DOHH2 (cell line): ENCODE measurements around the gene COA8.

Source experiments
- H3F3A ChIP-seq: fragments of 200-600 bp; sonication (generic), shearing (Covaris generic); 2 replicates; pipeline ENCODE4 v1.6.0; 2016; ENCODE audit warnings: antibody characterized with exemption, mild to moderate bottlenecking; ENCODE audit not compliant: control insufficient read depth, insufficient read depth
- H3K27ac ChIP-seq: fragments of 200-600 bp; sonication (generic); 2 replicates; pipeline ENCODE4 v1.5.1; 2014; ENCODE audit warnings: low read depth, mild to moderate bottlenecking, low read length, moderate library complexity
- H3K27me3 ChIP-seq: fragments of 200-600 bp; sonication (generic); 2 replicates; pipeline ENCODE4 v1.6.1; 2014; ENCODE audit warnings: mild to moderate bottlenecking, low read length, mixed read lengths; ENCODE audit not compliant: control insufficient read depth
- H3K36me3 ChIP-seq: fragments of 200-600 bp; sonication (generic); 2 replicates; pipeline ENCODE4 v1.6.1; 2014; ENCODE audit warnings: mild to moderate bottlenecking, low read length, moderate library complexity, mixed read lengths; ENCODE audit not compliant: control insufficient read depth
- H3K4me1 ChIP-seq: fragments of 200-600 bp; sonication (generic); 2 replicates; pipeline ENCODE4 v1.6.1; 2014; ENCODE audit warnings: mild to moderate bottlenecking, low read length, mixed read lengths; ENCODE audit not compliant: control insufficient read depth
- H3K4me2 ChIP-seq: fragments of 200-600 bp; sonication (generic); 2 replicates; pipeline ENCODE4 v1.6.0; 2014; ENCODE audit warnings: mild to moderate bottlenecking, low read length, moderate library complexity
- H3K4me3 ChIP-seq: fragments of 200-600 bp; sonication (generic); 2 replicates; pipeline ENCODE4 v1.5.1; 2014; ENCODE audit warnings: mild to moderate bottlenecking, low read length, mixed read lengths
- H3K79me2 ChIP-seq: fragments of 200-600 bp; sonication (generic); 2 replicates; pipeline ENCODE4 v1.6.1; 2014; ENCODE audit warnings: mild to moderate bottlenecking, low read length, mixed read lengths; ENCODE audit not compliant: control insufficient read depth
- H3K9me2 ChIP-seq: fragments of 200-600 bp; sonication (generic); replicated peaks from 2 replicates; pipeline ENCODE4 v1.6.1; 2014; ENCODE audit warnings: mild to moderate bottlenecking, low read length, mixed read lengths; ENCODE audit not compliant: control insufficient read depth
- H3K9me3 ChIP-seq: fragments of 200-600 bp; sonication (generic); 2 replicates; pipeline ENCODE4 v1.6.1; 2014; ENCODE audit warnings: antibody characterized with exemption, low read length, mixed read lengths; ENCODE audit not compliant: control insufficient read depth, insufficient read depth
- H4K20me1 ChIP-seq: fragments of 200-600 bp; sonication (generic); 2 replicates; pipeline ENCODE4 v1.6.0; 2014; ENCODE audit warnings: low read depth, mild to moderate bottlenecking, antibody characterized with exemption, low read length, moderate library complexity; ENCODE audit not compliant: control insufficient read depth, insufficient read depth
- CTCF ChIP-seq: fragments of 200-600 bp; sonication (generic); IDR thresholded peaks from one replicate; pipeline ENCODE4 v1.5.1; 2014; ENCODE audit warnings: antibody characterized with exemption, mild to moderate bottlenecking, low read depth, low read length; ENCODE audit not compliant: poor library complexity, severe bottlenecking
- EZH2phosphoT487 ChIP-seq: fragments of 200-600 bp; sonication (generic); IDR thresholded peaks from 2 replicates; pipeline ENCODE4 v1.6.1; 2017; ENCODE audit warnings: borderline replicate concordance, mild to moderate bottlenecking, antibody characterized with exemption, low read length, moderate library complexity, mixed read lengths

Gene COA8

DNA sequence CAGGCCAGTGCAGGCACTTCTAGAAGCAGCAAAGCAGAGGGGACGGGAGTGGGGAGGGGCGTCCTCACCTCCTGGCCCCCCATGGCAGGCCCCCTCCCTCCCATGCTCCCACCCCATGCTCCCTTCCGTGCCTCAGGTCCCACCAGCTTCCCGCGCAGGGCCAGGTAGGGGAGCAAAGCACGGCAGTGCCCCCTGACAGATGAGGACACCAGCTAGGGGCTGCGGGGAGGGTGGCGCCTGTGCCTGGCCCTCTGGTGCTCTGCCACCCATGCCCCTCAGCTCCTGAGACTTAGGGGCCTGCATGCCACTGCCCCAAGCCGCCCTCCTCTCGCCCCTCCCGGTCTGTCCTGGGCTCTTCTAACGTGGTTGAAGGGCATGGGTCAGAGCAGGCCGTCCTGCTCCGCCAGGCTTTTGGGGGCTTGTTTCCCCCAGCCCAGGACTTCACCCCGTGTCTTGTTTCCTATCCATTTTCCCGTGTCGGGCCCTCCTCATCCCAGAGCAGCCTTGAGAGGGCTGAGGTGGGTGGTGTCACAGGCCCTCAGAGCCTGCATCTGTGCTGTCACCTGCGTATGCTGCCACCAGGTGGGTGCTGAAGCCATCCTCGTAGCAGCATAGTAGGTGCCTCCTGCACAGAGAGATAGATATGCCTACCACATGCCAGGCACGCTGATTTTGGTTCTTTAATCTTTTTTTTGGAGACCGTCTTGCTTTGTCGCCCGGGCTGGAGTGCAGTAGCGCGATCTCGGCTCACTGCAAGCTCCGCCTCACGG, 23.5 kb upstream of the COA8 start:
- Histone ChIP-seq H4K20me1 (no peaks in the 10 kb centered on the region), H3K79me2 (no peaks in the 10 kb centered on the region), H3K4me2 (no peak overlapping the region), H3K36me3 (peaks cover 5% of the 10 kb centered on the region; the same call in 1 of the 2 replicates), H3K9me2 (no peaks in the 10 kb centered on the region), H3K4me3 (no peak overlapping the region), H3K27ac (no peak overlapping the region), H3F3A (no peaks in the 10 kb centered on the region), H3K4me1 (no peaks in the 10 kb centered on the region), H3K27me3 (peaks cover 4% of the 10 kb centered on the region), H3K9me3 (no peaks in the 10 kb centered on the region)
- no peak for TF ChIP-seq EZH2phosphoT487
- no peak for TF ChIP-seq CTCF

DNA sequence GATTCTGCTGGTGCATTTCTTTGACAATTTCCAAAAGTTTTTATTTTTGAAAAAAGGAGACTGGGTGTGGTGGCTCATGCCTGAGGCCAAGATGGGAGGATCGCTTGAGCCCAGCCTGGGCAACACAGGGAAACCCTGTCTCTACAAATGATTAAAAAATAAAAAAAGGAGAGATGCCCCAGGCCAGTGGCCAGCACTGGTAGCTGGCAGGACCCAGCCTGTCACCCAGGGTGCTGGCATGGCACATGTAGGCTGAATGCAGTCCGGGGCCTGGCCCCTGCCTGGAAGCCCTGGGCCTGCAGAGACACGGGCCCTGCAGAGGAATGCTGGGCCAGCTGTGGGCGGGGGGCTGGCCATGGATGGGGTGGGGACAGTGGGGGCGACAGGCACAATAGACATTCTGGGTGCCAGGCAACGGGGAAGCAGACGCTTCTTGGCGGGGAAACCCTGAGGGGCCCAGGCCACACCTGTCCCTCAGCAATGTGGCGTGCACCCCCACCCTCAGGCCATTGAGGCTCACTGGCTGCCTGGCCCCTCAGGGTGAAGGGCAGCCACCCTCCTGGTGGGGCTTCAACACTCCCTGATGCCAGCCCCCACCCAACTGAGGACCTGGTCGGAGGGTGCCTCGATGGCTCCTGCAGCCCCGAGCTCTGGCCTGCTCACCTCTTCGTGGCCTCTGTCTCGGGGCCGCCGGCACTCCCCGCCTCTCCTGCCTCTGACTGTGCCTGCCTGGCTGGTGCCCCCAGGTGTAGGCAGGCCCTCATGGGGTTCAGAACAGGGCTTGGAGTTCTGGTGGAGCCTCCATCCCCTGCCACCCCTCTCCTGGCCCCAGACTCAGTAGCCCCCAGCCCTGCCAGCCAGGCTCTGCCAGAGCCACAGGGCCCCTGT, 21.7 kb upstream of the COA8 start:
- H3K36me3 ChIP-seq: no peaks in the 10 kb centered on the region
- H3K9me3 ChIP-seq: no peaks in the 10 kb centered on the region
- H3K9me2 ChIP-seq: no peaks in the 10 kb centered on the region
- H4K20me1 ChIP-seq: no peaks in the 10 kb centered on the region
- H3K79me2 ChIP-seq: no peaks in the 10 kb centered on the region
- no peaks in the 10 kb centered on the region for H3K4me1 ChIP-seq
- peaks cover 4% of the 10 kb centered on the region for H3K27me3 ChIP-seq
- no peak overlapping the region for H3K4me3 ChIP-seq
- no peaks in the 10 kb centered on the region for H3F3A ChIP-seq
- H3K4me2 ChIP-seq: no peak overlapping the region
- TF ChIP-seq CTCF (no peak), EZH2phosphoT487 (no peak)
- H3K27ac ChIP-seq: no peak overlapping the region

GRCh38 chr14:103541709-103542604, 20.8 kb upstream of the COA8 start:
- no peak overlapping the region for H3K4me2 ChIP-seq
- TF ChIP-seq EZH2phosphoT487 (no peak), CTCF (no peak)
- H3K4me1 ChIP-seq: peaks cover 5% of the 10 kb centered on the region
- no peaks in the 10 kb centered on the region for H4K20me1 ChIP-seq
- H3K36me3 ChIP-seq: no peaks in the 10 kb centered on the region
- no peaks in the 10 kb centered on the region for H3F3A ChIP-seq
- H3K27ac ChIP-seq: no peak overlapping the region
- peaks cover 4% of the 10 kb centered on the region for H3K27me3 ChIP-seq
- no peaks in the 10 kb centered on the region for H3K79me2 ChIP-seq
- no peaks in the 10 kb centered on the region for H3K9me3 ChIP-seq
- no peaks in the 10 kb centered on the region for H3K9me2 ChIP-seq
- H3K4me3 ChIP-seq: no peak overlapping the region
